Aorta (tissue), 5 donors: ENCODE data around the gene ZP1. TPM values are rescaled to one million over a fixed set of nuclear protein-coding genes. Genes with fewer than 3 reads are reported as not detected.

ENCODE experiments used
- ATAC-seq: fragments of 200-7000 bp; cut with Tn5 transposase; one replicate; pipeline ENCODE4 v1.9.1; 2022; ENCODE audit warnings: moderate library complexity; ENCODE audit not compliant: low FRiP score
- DNase-seq, 2 donors: peaks; one replicate each; pipeline ENCODE4 v3.0.0-alpha.2; 2020
- H3K27ac ChIP-seq, 2 donors: one replicate each; pipeline ENCODE4 v1.5.1; 2013; ENCODE audit warnings: low read length in 2 of 2, mild to moderate bottlenecking in 2 of 2, moderate library complexity in 2 of 2, control low read depth in 1 of 2, inconsistent platforms in 1 of 2, low read depth in 1 of 2
- H3K27me3 ChIP-seq, 2 donors: one replicate each; pipeline ENCODE4 v1.6.1; 2013; ENCODE audit warnings: control low read depth in 1 of 2, low read length in 1 of 2, mild to moderate bottlenecking in 1 of 2, moderate library complexity in 1 of 2; ENCODE audit not compliant: insufficient read depth in 2 of 2, control insufficient read depth in 1 of 2
- H3K36me3 ChIP-seq, 2 donors: one replicate each; pipeline ENCODE4 v1.6.1; 2013; ENCODE audit warnings: control low read depth in 1 of 2, low read length in 1 of 2, mild to moderate bottlenecking in 1 of 2; ENCODE audit not compliant: insufficient read depth in 2 of 2, control insufficient read depth in 1 of 2
- H3K4me1 ChIP-seq, 2 donors: one replicate each; pipeline ENCODE4 v1.6.1; 2013; ENCODE audit warnings: low read length in 2 of 2, control low read depth in 1 of 2, mild to moderate bottlenecking in 1 of 2, moderate library complexity in 1 of 2; ENCODE audit not compliant: insufficient read depth in 2 of 2, control insufficient read depth in 1 of 2
- H3K4me3 ChIP-seq, 2 donors: one replicate each; pipeline ENCODE4 v1.5.1; 2013; ENCODE audit warnings: low read length in 2 of 2, control low read depth in 1 of 2, mild to moderate bottlenecking in 1 of 2
- H3K9me3 ChIP-seq: one replicate; pipeline ENCODE4 v1.6.1; 2013; ENCODE audit warnings: mild to moderate bottlenecking, low read length; ENCODE audit not compliant: control insufficient read depth
- whole genome bisulfite sequencing, 2 donors: extraction: QIAGEN DNeasy Blood & Tissue Kit; methylation state at CpG; one replicate each; pipeline ENCODE4 v1.1.7; 2013; 5-methylcytosine and 5-hydroxymethylcytosine counted together
- intact Hi-C, 2 donors: fragments of 100-400 bp; cut with DNase I; formaldehyde crosslinking; loops; one replicate each; pipeline versions ENCODE4 v1.14.2 to v1.15.0; 2022
- polyA plus RNA-seq, 2 donors: library from polyadenylated mRNA; stranded (reverse); fragments of 200-250 nt; gene quantifications; one replicate each; pipeline ENCODE4 v1.2.3, GENCODE V29; 2013
- total RNA-seq, 2 donors: library from RNA; stranded (reverse); fragmentation: NEBNext Ultra II Directional; extraction: Animal tissue kit (Norgen Biotek cat#: 25700); gene quantifications; one replicate each; pipeline ENCODE4 v1.2.1, GENCODE V29; 2021
- donor health status: healthy with polysubstance abuse.
- donor health status: Bipolar disorder and iron deficiency.
- donor health status: DM: no; HTN: no; CAD: no.
- donor health status: DM: no; HTN: no; CAD: no.
- donor health status: DM: yes; HTN: yes; CAD: no.

The ZP1 gene
- total and polyA plus RNA-seq, 4 donors = not detected

GRCh38 chr11:60841797-60842667 lies 25.3 kb upstream of the ZP1 start, which contains the start of gene CCDC86:
Gene CCDC86, plus strand, starts transcription at chr11:60842113. Its CDS starts 12 bp downstream, at chr11:60842125.
- H3K4me3 ChIP-seq = peak within 1 kb of the TSS; percentile 32 to 46
- intact Hi-C loops = loop anchor here (5.0 to 10.0 kb wide), 4 partner anchors 65 to 553 kb away; partner anchors contain the start of genes PRPF19 (in 2 of the 2), TMEM216 (in 1 of the 2) and VPS37C (in 1 of the 2)
- ATAC-seq = peak; percentile 98
- H3K4me1 ChIP-seq = peaks cover 0 to 7% of the 10 kb centered on the region in 2 donors
- no peaks in the 10 kb centered on the region for H3K36me3 ChIP-seq
- no peaks in the 10 kb centered on the region for H3K9me3 ChIP-seq
- DNase-seq = peak; percentile 98 to 99
- H3K27me3 ChIP-seq = no peaks in the 10 kb centered on the region
- H3K27ac ChIP-seq = peak within 1 kb of the TSS in 1 of 2 donors; percentile 8
- WGBS, 2 donors = 0 to 1% methylated on average over 56 to 57 of the region's 57 CpGs

DNA sequence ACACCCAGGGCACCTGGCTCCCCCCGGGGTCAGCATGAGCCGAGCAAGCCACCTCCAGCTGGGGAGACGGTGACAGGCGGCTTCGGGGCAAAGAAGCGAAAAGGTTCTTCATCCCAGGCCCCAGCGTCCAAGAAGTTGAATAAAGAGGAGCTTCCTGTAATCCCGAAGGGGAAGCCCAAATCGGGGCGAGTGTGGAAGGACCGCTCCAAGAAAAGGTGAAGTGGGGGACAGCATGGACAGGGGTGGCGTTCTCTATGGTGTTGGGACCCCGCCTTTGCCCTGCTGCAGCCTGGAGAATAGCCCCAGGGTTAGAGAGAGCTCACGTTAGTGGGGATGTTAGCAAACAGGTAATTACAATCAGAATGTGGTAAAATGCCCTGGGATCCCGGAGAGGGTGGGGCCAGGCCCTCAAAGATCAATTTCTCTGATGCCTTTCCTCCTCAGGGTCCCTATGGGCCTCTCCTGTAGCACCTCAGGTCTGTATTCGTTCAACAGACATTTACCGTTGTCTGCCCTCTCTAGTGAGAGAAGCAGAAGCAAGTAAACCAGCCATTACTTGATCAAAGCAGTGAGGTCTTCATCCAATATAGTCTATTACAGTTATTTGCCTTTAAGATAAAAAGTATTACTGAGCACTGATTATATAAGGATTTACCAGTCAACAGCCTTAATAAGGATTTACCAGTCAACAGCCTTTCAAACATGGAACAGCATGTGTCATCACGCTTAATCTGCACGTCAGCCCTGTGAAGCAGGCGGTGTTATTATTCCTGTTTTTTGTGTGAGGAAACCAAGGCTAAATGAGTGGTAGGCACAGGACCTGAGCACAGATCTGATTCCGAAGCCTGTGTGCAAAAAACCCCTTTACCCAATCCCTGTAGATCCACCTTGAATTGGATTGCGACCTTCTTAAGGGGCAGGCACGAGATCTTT lies 24.4 kb upstream of the ZP1 start:
- no peak for DNase-seq
- intact Hi-C loops = loop anchor here (5.0 to 10.0 kb wide), 4 partner anchors 64 to 552 kb away; partner anchors contain the start of genes PRPF19 (in 2 of the 2), TMEM216 (in 1 of the 2) and VPS37C (in 1 of the 2)
- Histone ChIP-seq H3K36me3 (no peaks in the 10 kb centered on the region), H3K4me3 (peak overlapping the region; percentile 32 to 46), H3K9me3 (no peaks in the 10 kb centered on the region), H3K27me3 (no peaks in the 10 kb centered on the region), H3K27ac (no peak overlapping the region), H3K4me1 (peaks cover 0 to 7% of the 10 kb centered on the region in 2 donors)
- no peak for ATAC-seq
- WGBS, 2 donors = 13 to 14% methylated on average over 23 of the region's 23 CpGs

DNA sequence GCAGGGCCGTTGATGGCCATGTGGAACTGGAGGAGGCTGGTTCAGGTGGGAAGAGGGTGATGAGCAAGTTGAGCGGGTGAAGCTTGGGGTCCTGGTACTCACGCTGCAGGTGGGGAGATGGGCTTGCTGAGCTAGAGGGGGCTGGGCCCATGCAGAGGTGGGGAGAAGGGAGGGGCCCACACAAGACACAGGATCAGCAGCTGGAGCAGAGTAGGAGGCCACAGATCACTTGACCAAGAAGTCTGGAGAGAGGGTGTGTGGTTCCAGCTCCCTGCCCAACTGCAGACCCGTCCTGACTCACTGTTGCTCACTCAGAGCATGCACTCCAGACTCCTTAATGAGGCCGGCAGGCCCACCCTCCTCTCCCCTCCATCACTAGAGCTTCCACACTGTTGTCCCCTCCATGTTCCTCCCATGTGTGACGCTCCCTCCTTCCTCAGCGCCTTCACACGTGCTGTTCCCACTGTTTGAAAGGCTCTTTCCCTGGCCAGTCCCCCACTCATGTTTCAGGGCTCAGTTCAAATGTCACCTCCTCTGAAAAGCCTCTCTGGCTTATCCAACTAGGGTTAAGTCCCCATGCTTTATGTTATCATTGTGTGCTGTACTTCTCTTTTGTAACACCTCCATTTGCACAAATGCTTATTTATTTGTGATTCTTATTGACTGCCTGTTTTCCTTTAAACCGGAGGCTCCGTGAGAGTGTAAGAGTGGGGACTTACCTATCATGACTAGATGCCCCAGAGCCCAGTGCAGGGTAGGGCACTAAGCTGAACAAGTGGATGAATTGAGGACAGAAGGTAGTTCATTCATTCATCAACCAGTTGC lies 23.1 kb upstream of the ZP1 start:
- H3K9me3 ChIP-seq = no peaks in the 10 kb centered on the region
- no peak overlapping the region for H3K27ac ChIP-seq
- no peak overlapping the region for H3K4me3 ChIP-seq
- intact Hi-C loops = loop anchor here (5.0 to 10.0 kb wide), 4 partner anchors 63 to 551 kb away; partner anchors contain the start of genes PRPF19 (in 2 of the 2), TMEM216 (in 1 of the 2) and VPS37C (in 1 of the 2)
- DNase-seq = no peak
- ATAC-seq = no peak
- no peaks in the 10 kb centered on the region for H3K27me3 ChIP-seq
- H3K4me1 ChIP-seq = peaks cover 0 to 7% of the 10 kb centered on the region in 2 donors
- 66 to 67% methylated on average over 10 of the region's 10 CpGs for WGBS, 2 donors
- H3K36me3 ChIP-seq = peaks cover 0 to 2% of the 10 kb centered on the region in 2 donors

GRCh38 chr11:60844870-60845221 lies 22.5 kb upstream of the ZP1 start:
- peaks cover 0 to 2% of the 10 kb centered on the region in 2 donors for H3K36me3 ChIP-seq
- 48 to 60% methylated on average over 4 of the region's 4 CpGs for WGBS, 2 donors
- peaks cover 0 to 7% of the 10 kb centered on the region in 2 donors for H3K4me1 ChIP-seq
- no peaks in the 10 kb centered on the region for H3K9me3 ChIP-seq
- no peak overlapping the region for H3K4me3 ChIP-seq
- ATAC-seq (no peak), DNase-seq (no peak)
- no peaks in the 10 kb centered on the region for H3K27me3 ChIP-seq
- intact Hi-C loops = loop anchor here (5.0 to 10.0 kb wide), 4 partner anchors 62 to 550 kb away; partner anchors contain the start of genes PRPF19 (in 2 of the 2), TMEM216 (in 1 of the 2) and VPS37C (in 1 of the 2)
- H3K27ac ChIP-seq = no peak overlapping the region

DNA sequence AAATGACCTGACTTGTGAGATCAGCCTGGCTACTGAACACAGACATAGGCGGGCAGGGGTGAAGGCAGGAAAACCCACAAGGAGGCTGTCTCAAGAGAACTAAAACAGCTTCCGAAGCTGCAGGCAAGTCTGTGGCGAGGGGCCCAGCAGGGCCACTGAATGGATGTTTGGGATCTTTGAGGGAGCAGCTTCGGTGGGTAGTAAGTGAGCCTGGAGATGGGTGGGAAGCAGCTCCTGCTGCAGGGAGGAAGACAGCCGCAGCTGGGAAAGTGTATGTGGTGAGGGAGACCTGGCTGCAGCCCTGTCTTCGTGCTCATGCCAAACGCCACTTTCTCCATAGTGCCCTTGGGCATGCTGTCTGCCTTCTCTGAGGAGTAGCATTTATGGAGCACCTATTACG lies 22.0 kb upstream of the ZP1 start:
- no peak overlapping the region for H3K4me3 ChIP-seq
- H3K4me1 ChIP-seq = peaks cover 0 to 7% of the 10 kb centered on the region in 2 donors
- WGBS, 2 donors = 84 to 86% methylated on average over 8 of the region's 8 CpGs
- no peaks in the 10 kb centered on the region for H3K27me3 ChIP-seq
- no peak overlapping the region for H3K27ac ChIP-seq
- peaks cover 0 to 2% of the 10 kb centered on the region in 2 donors for H3K36me3 ChIP-seq
- intact Hi-C loops = loop anchor here in 1 of 2 donors (10.0 kb wide), 1 partner anchor 549 kb away; the partner anchor contains the start of gene TMEM216
- H3K9me3 ChIP-seq = no peaks in the 10 kb centered on the region
- no peak for DNase-seq
- ATAC-seq = no peak

- H3K27me3 ChIP-seq = no peaks in the 10 kb centered on the region
- H3K4me3 ChIP-seq = no peak overlapping the region
- H3K4me1 ChIP-seq = peaks cover 0 to 4% of the 10 kb centered on the region in 2 donors
- ATAC-seq (no peak), DNase-seq (no peak)
- no peaks in the 10 kb centered on the region for H3K9me3 ChIP-seq
- peaks cover 0 to 6% of the 10 kb centered on the region in 2 donors for H3K36me3 ChIP-seq
- H3K27ac ChIP-seq = no peak overlapping the region
- 70 to 81% methylated on average over 13 of the region's 13 CpGs for WGBS, 2 donors
- intact Hi-C loops = loop anchor here in 1 of 2 donors (10.0 kb wide), 1 partner anchor 548 kb away; the partner anchor contains the start of gene TMEM216
Observed at GRCh38 chr11:60847281-60847680, 20.1 kb upstream of the ZP1 start.

DNA sequence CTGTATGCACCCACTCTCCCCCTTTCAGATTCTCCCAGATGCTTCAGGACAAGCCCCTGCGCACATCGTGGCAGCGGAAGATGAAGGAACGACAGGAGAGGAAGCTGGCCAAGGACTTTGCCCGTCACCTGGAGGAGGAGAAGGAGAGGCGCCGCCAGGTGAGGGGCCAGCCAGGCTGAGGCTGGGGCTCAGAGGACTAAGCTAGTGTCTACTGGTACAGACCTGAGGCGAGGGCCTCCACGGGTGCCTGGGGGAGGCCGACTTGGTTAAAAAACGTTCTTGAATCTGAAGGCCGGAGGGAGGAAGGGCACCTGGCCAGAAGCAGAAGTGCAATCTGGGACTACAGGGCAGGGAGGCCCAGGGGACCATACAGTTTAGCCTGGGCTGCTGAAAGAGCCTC lies 19.4 kb upstream of the ZP1 start:
- no peak for DNase-seq
- no peaks in the 10 kb centered on the region for H3K27me3 ChIP-seq
- peaks cover 0 to 6% of the 10 kb centered on the region in 2 donors for H3K36me3 ChIP-seq
- peaks cover 0 to 4% of the 10 kb centered on the region in 2 donors for H3K4me1 ChIP-seq
- no peaks in the 10 kb centered on the region for H3K9me3 ChIP-seq
- intact Hi-C loops = loop anchor here in 1 of 2 donors (10.0 kb wide), 1 partner anchor 547 kb away; the partner anchor contains the start of gene TMEM216
- H3K4me3 ChIP-seq = no peak overlapping the region
- no peak overlapping the region for H3K27ac ChIP-seq
- ATAC-seq = no peak
- whole genome bisulfite sequencing, 2 donors = 90 to 91% methylated on average over 12 of the region's 12 CpGs
